HG03159 (cell line): ENCODE results near the gene TSPOAP1.

Source experiments
- ATAC-seq: cut with Tn5 transposase; IDR thresholded peaks from one replicate; pipeline ENCODE4 v1.9.1; 2021; ENCODE audit warnings: mild to moderate bottlenecking, moderate library complexity; ENCODE audit not compliant: unreplicated experiment

Gene TSPOAP1

DNA sequence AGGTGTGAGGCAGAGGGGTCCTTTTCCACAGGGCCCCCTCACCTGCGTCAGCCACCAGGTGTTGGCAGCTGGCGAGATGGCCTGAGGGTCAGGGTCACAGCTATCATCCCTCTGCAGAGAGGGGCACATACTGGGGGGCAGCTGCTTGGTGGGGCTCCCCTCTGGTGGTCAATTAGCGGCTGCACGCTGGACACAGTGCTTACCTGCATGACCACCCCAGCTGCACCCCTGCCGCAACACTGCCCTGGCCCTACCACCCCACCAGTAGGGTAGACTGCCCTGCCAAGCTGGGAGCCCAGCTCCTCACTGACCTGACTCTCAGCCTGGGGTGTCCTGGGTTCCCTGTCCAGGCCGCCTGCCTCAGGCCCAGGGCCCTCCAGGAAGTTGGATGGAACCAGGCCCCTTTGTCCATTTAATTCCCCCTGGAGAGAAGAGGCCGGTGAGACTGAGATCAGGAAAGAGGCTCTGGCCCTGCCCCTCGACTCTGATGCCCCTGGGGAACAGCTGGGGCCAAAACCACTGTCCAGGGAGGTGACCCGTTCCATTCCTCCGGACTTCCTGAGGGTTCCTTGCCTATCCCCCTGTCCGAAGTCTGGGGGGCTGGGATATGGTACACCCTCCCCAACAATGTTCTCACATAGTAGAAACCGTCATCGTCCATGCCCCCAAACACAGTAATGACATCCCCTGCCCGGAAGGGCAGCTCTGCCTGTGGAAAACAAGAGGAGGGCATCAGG is 23.7 kb downstream of the TSPOAP1 start:
- ATAC-seq, result no peak

DNA sequence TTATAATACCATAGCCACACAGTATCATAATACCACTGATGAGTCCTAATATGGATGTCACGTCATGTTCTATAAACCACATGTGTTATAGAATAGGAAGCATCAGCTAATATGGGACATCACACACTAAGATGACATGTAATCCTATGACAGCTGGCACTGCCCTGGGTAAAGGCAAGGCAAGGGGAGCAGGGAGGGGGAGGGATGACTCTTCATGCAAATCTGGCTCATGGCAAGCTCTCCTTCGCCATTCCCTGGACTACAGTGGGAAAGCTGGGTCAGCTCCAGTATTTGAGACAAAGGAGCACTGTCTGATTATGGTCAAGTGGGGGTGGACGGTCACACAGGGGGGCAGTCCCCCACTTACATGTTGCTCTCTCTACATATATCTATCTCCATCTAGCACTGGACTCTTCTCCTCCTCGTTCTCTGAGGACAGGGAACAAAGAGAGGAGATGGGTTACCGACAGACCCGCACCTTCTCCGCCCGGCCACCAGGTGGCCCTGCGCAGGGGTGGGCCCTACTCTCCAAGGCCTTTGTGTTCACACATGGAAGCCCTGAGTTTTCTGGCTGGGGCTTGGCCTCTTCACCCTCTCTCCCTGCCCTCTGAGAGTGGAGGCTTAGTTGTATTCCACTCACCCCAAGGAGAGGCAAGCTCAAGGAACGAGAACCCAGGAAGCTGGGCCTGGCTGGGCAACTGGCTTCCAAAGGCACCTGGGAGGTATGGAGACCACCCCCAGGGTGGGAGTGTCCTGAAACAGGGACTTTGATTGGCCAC is 24.4 kb downstream of the TSPOAP1 start:
- ATAC-seq, result no peak

DNA sequence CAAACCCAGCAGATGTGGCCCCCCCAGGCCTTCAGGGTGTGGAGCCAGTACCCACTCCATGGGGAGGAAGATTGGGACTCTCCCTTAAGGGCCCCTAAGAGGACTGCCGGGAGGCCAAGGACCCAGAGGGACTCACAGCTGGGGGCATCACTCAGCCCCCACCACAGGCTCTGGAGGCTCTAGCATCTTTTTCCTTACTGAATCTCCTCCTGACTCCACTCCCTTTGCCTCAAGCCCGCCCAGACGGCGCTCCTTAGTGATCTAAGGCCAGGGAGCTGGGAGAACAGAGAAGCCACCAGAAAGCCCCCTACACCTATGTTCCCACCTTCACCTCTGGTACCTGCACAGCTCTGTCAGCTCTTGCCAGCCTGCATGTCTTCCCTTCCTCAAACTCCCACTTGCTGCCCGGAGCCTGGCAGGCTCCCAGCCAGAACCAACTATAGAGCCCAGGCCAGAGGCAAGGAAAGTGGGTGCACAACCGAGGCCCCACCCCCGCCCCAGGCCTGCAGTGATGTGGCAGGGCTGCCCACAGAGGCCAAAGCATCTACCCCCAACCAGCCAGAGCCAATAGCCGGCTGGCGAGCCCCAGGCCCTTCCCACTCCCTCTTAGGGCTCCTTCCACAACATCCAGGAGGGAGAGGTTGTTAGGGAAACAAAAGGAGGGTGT is 25.5 kb downstream of the TSPOAP1 start:
- ATAC-seq, result no peak

DNA sequence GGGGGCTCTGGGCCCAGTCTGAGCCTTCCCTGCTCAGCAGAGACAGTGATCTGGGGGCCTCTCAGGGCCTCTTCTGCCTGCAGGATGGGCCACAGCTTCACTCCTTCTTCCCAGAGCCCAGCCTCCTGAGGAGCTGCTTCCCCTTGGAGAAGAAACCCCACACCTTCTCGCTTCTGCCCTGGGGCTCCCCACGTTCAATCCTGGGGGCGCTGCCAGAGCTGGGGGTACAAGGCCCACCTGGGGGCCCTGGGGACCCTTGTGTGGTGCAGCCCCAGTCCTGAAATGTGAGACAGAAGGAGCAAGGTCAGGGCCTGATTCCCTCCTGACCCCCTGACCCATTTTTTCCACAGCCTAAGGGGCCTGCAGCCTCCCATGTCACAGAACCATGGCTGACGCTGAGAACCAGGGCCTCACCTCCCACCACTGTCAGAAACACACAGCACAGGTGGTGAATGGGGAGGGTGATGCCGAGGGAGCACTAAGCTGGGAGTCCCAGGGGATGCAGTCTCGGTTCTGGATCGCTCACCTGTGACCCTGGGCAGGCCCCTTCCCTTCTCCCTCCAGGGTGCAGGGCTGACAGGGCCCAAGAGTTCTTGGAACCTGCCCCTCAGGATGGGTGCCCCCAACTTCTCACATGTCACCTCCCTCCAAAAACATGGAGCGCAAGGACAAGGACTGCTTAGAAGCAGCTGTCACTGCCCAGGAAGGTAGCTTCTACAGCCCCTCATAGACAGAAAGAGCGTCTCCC is 26.2 kb downstream of the TSPOAP1 start:
- no peak for ATAC-seq

DNA sequence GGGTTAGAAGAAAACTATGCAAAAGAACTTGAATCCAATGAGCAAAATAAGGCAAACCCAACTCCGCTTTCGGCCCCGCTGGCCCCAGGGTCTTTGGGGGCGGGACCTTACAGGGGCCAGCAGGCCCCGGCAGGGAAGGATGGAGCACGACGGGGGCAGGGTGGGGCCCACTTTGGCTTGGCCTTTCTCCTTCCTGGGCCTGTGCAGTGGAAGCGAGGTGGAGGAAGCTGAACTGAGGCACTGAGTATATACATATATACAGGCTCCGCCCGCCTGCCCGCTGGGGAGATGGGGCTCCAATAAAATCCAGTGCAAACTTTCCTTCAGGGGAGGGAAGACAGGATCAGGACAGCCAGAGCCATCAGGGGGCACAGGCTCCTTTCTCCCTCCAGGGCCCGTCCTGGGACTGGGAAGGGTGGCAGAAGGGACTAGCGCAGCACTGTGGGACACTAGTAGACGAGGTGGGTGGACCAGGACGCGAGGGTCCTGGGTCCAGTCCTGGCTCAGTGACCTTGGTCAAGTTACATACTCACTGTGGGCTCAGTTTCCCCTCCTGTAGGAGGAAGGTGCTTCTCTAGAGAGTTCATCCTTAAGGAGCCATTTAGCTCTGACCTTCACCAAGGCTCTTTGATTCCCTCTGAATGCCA is 27.0 kb downstream of the TSPOAP1 start:
- ATAC-seq, result no peak

DNA sequence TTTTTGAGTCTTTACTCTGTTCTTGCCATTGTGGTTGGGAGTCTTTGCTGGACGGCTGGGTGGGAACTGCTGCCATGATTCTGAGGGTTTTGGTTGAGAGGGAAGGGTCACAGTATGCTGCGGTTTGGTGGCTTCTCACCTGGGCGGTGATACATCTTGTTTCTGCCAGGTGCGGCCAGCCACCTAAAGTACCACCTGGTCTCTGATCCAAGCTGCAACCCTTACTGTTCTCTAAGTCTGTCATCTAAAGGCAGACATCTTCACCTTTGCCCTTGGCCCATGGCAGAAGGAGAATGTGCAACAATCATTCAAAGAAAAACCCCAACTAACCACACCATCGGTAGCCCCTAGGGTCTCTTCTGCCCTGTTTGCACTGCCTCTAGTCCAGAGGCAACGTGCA is 28.3 kb downstream of the TSPOAP1 start:
- no peak for ATAC-seq

DNA sequence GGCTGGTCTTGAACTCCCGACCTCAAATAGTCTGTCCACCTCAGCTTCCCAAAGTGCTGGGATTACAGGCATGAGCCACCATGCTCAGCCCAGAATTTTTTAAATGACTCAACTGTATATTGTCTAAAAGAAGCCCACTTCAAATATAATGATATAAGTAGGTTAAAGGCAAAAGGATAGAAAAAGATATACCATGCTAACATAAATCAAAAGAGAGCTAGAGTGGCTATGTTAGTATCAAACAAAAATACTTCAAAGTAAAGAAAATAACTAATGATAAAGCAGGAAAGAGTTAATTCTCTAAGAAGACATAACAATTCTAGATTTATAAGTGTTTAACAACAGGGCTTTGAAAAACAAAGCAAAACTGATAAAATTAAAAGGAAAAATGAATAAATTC is 34.6 kb downstream of the TSPOAP1 start:
- no peak for ATAC-seq

DNA sequence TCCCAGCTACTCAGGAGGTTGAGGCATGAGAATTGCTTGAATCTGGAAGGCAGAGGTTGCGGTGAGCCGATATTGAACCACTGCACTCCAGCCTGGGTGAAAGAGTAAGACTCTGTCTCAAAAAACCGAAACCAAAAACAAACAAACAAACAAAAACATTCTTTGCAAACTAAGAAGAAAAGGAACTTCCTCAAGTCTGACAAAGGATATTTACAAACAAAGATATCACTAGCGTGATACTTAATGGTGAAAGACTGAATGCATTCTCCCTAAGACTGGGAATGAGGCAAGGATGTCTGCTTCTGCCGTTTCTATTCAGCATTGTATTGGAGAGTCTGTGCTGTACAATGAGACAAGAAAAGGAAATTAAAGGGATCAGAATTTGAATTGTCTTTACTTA is 37.3 kb downstream of the TSPOAP1 start:
- no peak for ATAC-seq

DNA sequence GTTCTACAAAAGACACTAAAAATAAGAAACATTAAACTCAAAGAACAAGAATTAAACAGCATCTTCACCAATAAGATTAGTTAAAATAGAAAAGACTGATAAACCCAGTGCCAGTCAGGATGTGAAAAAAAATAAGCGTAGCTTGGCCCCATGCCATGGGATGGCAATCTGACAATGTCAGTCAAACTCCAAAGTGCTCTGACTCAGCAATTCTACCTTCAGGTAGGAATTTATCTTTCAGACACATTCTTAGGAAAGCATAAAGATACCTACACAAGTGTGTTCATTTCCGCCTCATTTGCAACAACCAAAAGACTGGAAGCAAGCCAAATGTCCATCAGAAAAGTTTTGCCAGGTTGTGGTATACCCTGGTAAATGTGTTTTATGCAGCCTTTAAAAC is 38.7 kb downstream of the TSPOAP1 start:
- no peak for ATAC-seq

DNA sequence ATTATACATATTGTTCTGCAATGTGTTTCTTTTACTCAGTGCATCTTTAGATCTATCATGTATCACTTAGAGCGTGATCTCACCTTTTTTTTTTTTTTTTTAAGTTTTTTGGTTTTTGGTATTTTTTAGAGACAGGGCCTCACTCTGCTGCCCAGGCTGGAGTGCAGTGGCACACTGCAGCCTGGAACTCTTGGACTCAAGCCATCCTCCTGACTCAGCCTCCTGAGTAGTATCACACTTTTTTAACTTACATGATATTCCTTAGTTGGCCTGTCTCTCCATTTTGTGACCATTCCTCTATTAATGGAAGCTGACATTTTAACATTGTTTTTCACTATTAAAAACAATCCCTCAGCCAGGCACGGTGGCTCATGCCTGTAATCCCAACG is 43.2 kb downstream of the TSPOAP1 start:
- ATAC-seq, result no peak

DNA sequence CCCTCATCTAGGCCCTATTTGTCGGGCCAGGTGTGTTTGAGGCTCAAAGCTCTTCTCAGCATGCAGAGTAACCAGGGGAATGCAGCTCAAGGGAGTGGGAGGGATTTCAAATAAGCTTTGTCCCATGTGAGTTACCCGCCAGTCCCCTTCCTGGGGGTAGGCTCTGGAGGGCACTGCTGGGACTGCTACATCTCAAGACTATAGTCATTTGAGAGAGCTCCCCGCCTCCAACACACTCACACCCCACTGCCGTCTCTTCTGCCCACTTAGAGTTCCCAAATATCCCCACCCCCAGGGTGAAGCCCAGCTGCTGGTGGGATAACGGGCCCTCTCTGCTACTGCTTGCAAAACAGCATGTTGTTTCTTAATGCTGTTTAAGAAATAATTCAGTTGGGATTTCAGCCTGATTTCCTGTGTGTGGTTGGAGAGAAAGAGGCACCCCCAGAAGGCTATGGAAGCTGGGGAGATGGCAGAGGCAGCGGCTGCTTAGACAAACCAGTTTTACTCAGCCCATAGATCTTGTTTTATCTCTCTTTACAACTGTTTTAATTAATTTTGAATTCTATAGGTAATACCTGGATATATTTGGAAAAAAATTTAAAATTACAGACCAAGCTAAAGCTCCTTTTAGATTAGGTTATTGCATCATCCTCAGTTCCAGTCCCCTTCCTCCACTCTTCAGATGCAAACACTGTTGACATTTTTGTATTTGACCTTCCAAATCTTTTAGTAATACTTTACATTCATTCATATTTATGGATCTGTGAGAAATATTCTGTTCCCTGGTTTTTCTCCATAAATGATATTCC is 43.8 kb downstream of the TSPOAP1 start:
- no peak for ATAC-seq

DNA sequence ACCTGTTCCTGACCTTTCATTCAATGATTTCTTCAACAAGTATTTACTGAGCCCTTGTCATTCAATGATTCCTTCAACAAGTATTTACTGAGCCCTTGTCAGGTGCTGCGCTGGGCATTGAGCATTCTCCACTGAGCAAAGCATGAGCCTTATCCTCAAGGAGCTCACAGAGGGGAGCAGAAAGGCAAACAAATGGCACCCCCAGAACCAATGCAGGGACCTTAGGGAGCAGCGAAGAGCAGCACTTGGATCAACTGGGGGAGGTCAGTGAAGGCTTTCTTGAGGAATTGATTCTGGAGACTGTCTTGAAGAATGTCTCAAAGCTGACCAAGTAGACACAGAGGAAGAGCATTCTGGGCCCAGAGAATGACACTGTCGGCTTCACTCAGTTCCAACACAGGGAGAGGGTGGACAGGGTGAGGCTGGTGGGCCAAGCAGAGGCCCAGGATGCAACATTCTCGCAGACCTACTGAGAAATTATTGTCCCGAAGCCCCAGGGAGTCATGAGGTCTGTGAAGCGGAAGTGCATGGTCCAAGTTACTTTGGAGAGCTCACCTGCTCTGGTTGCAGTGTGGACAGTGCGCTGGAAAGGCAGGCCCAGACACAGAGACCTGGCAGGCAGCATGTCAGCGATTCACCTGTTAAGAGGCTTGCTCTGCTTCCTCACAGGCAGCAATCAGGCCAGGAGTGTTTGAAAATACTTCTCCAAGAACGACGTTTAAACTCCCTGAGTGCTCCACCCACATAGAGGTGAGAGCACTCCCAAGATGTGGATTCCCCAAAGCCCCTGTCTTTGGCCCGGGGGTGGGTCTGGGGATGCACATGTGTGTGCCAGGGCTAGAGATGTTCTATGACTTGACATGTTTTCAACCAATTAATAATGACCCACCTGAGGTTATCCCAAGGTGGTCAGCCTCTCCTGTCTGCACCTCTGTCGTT is 44.7 kb downstream of the TSPOAP1 start:
- ATAC-seq, result no peak

DNA sequence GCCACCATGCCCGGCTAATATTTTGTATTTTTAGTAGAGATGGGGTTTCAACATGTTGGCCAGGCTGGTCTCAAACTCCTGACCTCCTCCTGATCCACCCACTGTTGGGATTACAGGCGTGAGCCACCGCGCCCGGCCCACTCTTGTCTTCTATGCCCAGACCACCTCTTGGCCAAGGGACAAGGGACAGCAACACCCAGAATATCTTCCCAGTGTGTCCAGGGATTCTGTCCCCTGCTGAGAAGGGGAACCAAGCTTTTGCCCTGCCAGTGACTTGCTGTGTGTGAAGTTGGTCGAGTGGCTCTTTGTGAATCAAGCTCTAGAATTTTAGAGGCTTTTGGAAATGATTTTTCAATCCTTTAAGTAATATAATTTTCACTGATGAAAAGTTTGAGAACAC is 46.2 kb downstream of the TSPOAP1 start:
- ATAC-seq, result no peak

DNA sequence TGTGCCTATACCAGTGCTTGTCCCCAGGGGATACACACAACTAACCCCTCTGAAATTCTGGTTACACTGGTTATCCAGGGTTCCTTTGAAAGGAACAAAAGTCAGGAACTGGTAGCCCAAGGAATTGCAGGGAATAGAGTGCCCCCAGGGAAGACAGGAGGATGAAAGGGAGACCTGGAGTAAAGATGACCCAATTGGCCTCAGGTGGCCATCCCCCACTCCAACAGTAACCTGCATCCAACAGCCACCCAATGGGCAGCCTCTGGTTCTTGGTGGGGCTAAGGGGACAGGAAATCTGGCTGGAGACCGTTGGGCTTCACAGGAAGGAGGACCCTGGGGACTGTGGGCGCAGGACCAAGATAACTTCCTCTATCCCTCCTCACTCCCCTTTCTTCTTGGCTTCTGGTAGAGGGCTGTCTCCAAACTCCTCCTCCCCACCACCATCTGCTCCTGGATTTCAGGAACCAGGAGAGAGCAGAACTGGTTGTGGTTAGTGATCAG is 47.0 kb downstream of the TSPOAP1 start:
- no peak for ATAC-seq

DNA sequence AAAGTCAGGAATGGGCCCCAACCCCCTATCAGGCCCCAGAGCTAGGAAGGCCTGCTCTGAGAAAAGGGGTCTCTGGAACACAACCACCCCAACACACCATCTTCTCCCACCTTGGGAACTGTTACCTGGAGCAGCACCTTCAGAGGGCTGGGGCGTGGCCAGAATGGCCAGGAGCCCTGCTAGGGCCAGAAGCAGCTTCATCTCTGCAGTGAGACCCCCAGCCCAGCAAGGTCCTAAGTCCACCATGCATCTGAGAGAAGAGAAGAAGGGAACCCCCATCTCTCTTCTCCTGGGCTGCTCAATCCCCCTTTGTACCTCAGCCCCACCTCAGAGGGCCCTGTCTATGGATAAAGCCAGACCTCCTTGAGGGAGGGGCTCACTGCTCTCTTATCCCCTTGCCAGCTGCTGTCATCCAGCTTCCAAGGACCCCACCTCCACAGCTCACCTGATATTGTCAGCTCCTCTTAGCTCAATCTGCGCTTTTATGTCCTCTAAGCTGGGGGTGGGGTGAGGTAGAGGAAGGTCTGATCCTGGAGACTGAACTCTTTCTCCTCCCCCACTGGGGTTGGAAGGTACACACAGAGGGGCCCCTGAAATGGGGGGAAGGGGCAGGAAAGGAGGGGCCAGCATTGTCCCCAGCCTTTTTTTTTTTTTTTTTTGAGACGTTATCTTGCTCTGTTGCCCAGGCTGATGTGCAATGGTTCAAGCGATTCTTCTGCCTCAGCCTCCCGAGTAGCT is 47.9 kb downstream of the TSPOAP1 start, which contains the start of gene MPO:
Gene MPO (minus strand): TSS at position 456 of the 738 bp plus-strand sequence. CDS start 177 bp downstream, at position 279.
- ATAC-seq, result no peak

DNA sequence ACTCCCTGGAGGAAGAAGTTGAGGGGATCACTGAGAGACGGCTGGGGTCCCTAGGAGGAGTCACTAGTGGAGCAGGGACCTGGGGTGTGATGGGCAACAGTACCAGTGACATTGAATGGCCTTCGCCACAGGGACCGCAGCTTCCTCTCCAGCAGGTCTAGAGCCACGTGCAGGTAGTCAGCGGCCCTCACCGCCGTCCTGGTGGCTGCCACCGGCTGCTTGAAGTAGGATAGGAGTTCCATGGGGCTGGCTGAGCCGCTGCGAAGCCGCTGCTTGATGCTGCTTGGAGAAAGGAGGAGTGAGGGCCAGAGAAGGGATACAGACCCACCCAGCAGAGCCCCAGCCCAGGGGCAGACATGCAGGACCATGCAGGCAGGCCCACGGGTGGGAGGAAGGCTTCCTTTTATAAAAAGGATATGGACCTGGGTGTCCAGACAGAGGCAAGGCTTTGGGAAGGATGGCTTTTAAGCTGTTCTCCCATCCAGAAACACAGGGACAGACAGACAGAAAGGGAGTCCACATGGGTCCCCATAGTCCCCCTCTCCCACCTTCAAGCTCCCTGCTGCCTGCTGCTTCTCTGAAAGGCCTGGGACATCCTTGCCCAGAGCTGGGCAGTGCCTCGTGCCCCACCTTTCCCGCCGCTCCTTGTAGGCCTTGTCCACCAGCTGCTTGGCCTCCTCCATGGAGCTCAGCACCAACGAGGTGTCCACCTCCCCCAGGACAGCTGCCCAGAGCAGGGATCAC is 48.7 kb downstream of the TSPOAP1 start:
- no peak for ATAC-seq
